Stimulated activated CD8-positive, alpha-beta memory T cell treated with anti-CD3 and anti-CD28 coated beads, Interleukin-12 subunit alpha, Interleukin-12 subunit beta, amount 100 ng/mL, for 24 hours (primary cell): ENCODE data around the gene CDKL2.
"Not testable (repeated sequence)": the region's sequence is repeated elsewhere in the genome, so short reads cannot be mapped to it uniquely, and the experiment has no call there.

Experiments used
- DNase-seq: peaks from one replicate; pipeline ENCODE4 v3.0.0-alpha.2; 2020; ENCODE audit errors: extremely low read depth

Gene CDKL2

GRCh38 chr4:75630174-75630936, at the start of gene CDKL2:
Gene CDKL2, minus strand, starts transcription at chr4:75630528. Its CDS starts 4,540 bp downstream, at chr4:75625988.
- peak; percentile 69 for DNase-seq

GRCh38 chr4:75678965-75679364, 48.6 kb upstream of the CDKL2 start:
- no peak for DNase-seq

- DNase-seq: no peak
Observed at GRCh38 chr4:75678473-75678872, 48.1 kb upstream of the CDKL2 start.

- DNase-seq: no peak
Observed at GRCh38 chr4:75675004-75675531, 44.7 kb upstream of the CDKL2 start.

GRCh38 chr4:75673959-75674328, 43.6 kb upstream of the CDKL2 start:
- no peak for DNase-seq

GRCh38 chr4:75673027-75673958, 43.0 kb upstream of the CDKL2 start, which contains the start of gene G3BP2:
Gene G3BP2, minus strand, starts transcription at chr4:75673411. Its CDS starts 11,386 bp downstream, at chr4:75662025.
- DNase-seq: peak; percentile 96

GRCh38 chr4:75672461-75673026, 42.2 kb upstream of the CDKL2 start:
- peak; percentile 62 for DNase-seq

- no peak for DNase-seq
Observed at GRCh38 chr4:75671802-75672421, 41.6 kb upstream of the CDKL2 start.

- DNase-seq: no peak
Observed at GRCh38 chr4:75668596-75668995, 38.3 kb upstream of the CDKL2 start.

GRCh38 chr4:75667636-75668035, 37.3 kb upstream of the CDKL2 start:
- DNase-seq: not testable (repeated sequence)

- no peak for DNase-seq
Observed at GRCh38 chr4:75666299-75666698, 36.0 kb upstream of the CDKL2 start.

- not testable (repeated sequence) for DNase-seq
Observed at GRCh38 chr4:75664604-75665003, 34.3 kb upstream of the CDKL2 start.

GRCh38 chr4:75662626-75663025, 32.3 kb upstream of the CDKL2 start:
- no peak for DNase-seq

GRCh38 chr4:75660491-75660890, 30.2 kb upstream of the CDKL2 start:
- no peak for DNase-seq

GRCh38 chr4:75659512-75660031, 29.2 kb upstream of the CDKL2 start:
- DNase-seq: no peak

- DNase-seq: no peak
Observed at GRCh38 chr4:75658876-75659275, 28.5 kb upstream of the CDKL2 start.

- DNase-seq: no peak
Observed at GRCh38 chr4:75655562-75655961, 25.2 kb upstream of the CDKL2 start.

- DNase-seq: no peak
Observed at GRCh38 chr4:75654905-75655304, 24.6 kb upstream of the CDKL2 start.

- DNase-seq: no peak
Observed at GRCh38 chr4:75653845-75654503, 23.6 kb upstream of the CDKL2 start.

- no peak for DNase-seq
Observed at GRCh38 chr4:75644095-75644494, 13.8 kb upstream of the CDKL2 start.

- DNase-seq: no peak
Observed at GRCh38 chr4:75643651-75644050, 13.3 kb upstream of the CDKL2 start.
